ENCODE data around the gene TPPP2. TPM values are rescaled to one million over a fixed set of nuclear protein-coding genes. Genes with fewer than 3 reads are reported as not detected.

The TPPP2 gene
- total RNA-seq, 1 experiment from 2014 or later, result not detected

GRCh38 chr14:21048638-21049037 lies 18.6 kb downstream of the TPPP2 start:
- no peaks in the 10 kb centered on the region for H3K36me3 ChIP-seq (ENCODE audit: low read depth, low read length)
- no peaks in the 10 kb centered on the region for H3F3A ChIP-seq (ENCODE audit: low read length, unreplicated experiment)
- no peaks in the 10 kb centered on the region for H3K4me1 ChIP-seq (ENCODE audit: insufficient read depth, low read length)
- no peak overlapping the region for H2AFZ ChIP-seq (ENCODE audit: low read length)
- no peak overlapping the region for H3K4me3 ChIP-seq (ENCODE audit: low read length)
- ChIA-PET CTCF (no interaction called here), POLR2A (ENCODE audit: unreplicated experiment) (no interaction called here)
- H3K27me3 ChIP-seq (ENCODE audit: low read length), result peaks cover 54% of the 10 kb centered on the region
- no peaks in the 10 kb centered on the region for H4K20me1 ChIP-seq (ENCODE audit: low read length)
- no peak for TF ChIP-seq EZH2phosphoT487 (IDR thresholded peaks at IDR 0.05; ENCODE audit: borderline replicate concordance, low read length)
- TF ChIP-seq EZH2 (IDR thresholded peaks at IDR 0.05; ENCODE audit: low read length, unreplicated experiment), result no peak
- TF ChIP-seq, protein P1, sequence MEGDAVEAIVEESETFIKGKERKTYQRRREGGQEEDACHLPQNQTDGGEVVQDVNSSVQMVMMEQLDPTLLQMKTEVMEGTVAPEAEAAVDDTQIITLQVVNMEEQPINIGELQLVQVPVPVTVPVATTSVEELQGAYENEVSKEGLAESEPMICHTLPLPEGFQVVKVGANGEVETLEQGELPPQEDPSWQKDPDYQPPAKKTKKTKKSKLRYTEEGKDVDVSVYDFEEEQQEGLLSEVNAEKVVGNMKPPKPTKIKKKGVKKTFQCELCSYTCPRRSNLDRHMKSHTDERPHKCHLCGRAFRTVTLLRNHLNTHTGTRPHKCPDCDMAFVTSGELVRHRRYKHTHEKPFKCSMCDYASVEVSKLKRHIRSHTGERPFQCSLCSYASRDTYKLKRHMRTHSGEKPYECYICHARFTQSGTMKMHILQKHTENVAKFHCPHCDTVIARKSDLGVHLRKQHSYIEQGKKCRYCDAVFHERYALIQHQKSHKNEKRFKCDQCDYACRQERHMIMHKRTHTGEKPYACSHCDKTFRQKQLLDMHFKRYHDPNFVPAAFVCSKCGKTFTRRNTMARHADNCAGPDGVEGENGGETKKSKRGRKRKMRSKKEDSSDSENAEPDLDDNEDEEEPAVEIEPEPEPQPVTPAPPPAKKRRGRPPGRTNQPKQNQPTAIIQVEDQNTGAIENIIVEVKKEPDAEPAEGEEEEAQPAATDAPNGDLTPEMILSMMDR (conservative IDR thresholded peaks at IDR 0.05; ENCODE audit: low read depth, low read length), result no peak
- no peak for ATAC-seq
- no peak for DNase-seq
- H3K9me3 ChIP-seq (ENCODE audit: low read length), result no peaks in the 10 kb centered on the region
- intact Hi-C loops (cut with micrococcal nuclease), result no loop called here
- no peak overlapping the region for H3K27ac ChIP-seq (ENCODE audit: low read length)
- no peak overlapping the region for H3K9ac ChIP-seq (ENCODE audit: low read length)
- no peaks in the 10 kb centered on the region for H3K9me2 ChIP-seq (replicated peaks; ENCODE audit: low read length)
- H3K4me2 ChIP-seq (ENCODE audit: low read length), result no peak overlapping the region
- BruUV-seq (replicated peaks), result no TSS peak
- no peaks in the 10 kb centered on the region for H3K79me2 ChIP-seq (ENCODE audit: low read length)

- TF ChIP-seq, protein P1 (conservative IDR thresholded peaks at IDR 0.05; ENCODE audit: low read depth, low read length), result no peak
- TF ChIP-seq EZH2 (IDR thresholded peaks at IDR 0.05; ENCODE audit: low read length, unreplicated experiment), result no peak
- TF ChIP-seq EZH2phosphoT487 (IDR thresholded peaks at IDR 0.05; ENCODE audit: borderline replicate concordance, low read length), result no peak
- H3K4me1 ChIP-seq (ENCODE audit: insufficient read depth, low read length), result no peaks in the 10 kb centered on the region
- peaks cover 54% of the 10 kb centered on the region for H3K27me3 ChIP-seq (ENCODE audit: low read length)
- H3F3A ChIP-seq (ENCODE audit: low read length, unreplicated experiment), result no peaks in the 10 kb centered on the region
- ChIA-PET CTCF (no interaction called here), POLR2A (ENCODE audit: unreplicated experiment) (no interaction called here)
- DNase-seq (no peak), ATAC-seq (no peak)
- no peak overlapping the region for H2AFZ ChIP-seq (ENCODE audit: low read length)
- no peak overlapping the region for H3K9ac ChIP-seq (ENCODE audit: low read length)
- no peaks in the 10 kb centered on the region for H3K36me3 ChIP-seq (ENCODE audit: low read depth, low read length)
- H3K9me2 ChIP-seq (replicated peaks; ENCODE audit: low read length), result no peaks in the 10 kb centered on the region
- H3K4me2 ChIP-seq (ENCODE audit: low read length), result no peak overlapping the region
- no TSS peak for BruUV-seq (replicated peaks)
- H4K20me1 ChIP-seq (ENCODE audit: low read length), result no peaks in the 10 kb centered on the region
- no peak overlapping the region for H3K4me3 ChIP-seq (ENCODE audit: low read length)
- intact Hi-C loops (cut with micrococcal nuclease), result no loop called here
- H3K27ac ChIP-seq (ENCODE audit: low read length), result no peak overlapping the region
- H3K79me2 ChIP-seq (ENCODE audit: low read length), result no peaks in the 10 kb centered on the region
- no peaks in the 10 kb centered on the region for H3K9me3 ChIP-seq (ENCODE audit: low read length)
These were observed 19.3 kb downstream of the TPPP2 start for GRCh38 chr14:21049271-21049673.

DNA sequence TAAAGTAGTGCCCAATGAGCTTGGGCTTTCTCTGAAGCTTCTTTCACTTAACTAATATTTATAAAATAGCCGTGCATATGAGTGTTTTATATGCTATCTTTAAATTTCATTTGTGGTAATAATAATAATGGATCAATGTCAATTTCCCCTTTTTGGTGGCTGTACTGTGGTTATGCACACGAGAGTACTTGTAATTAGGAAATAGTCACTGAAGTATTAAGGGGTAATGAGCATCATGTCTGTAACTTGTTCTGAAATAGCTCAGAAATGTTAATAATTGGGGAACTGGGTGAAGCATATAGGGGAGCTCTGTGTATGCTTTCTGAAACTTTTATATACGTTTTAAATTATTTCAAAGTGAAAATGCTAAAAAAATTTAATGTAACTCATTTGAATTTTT lies 20.6 kb downstream of the TPPP2 start:
- Histone ChIP-seq H3K9me2 (replicated peaks; ENCODE audit: low read length) (no peaks in the 10 kb centered on the region), H4K20me1 (ENCODE audit: low read length) (no peaks in the 10 kb centered on the region), H2AFZ (ENCODE audit: low read length) (no peak overlapping the region), H3K9ac (ENCODE audit: low read length) (no peak overlapping the region), H3K4me2 (ENCODE audit: low read length) (no peak overlapping the region), H3F3A (ENCODE audit: low read length, unreplicated experiment) (no peaks in the 10 kb centered on the region), H3K27ac (ENCODE audit: low read length) (no peak overlapping the region), H3K79me2 (ENCODE audit: low read length) (no peaks in the 10 kb centered on the region), H3K4me1 (ENCODE audit: insufficient read depth, low read length) (no peaks in the 10 kb centered on the region), H3K9me3 (ENCODE audit: low read length) (no peaks in the 10 kb centered on the region), H3K36me3 (ENCODE audit: low read depth, low read length) (no peaks in the 10 kb centered on the region), H3K4me3 (ENCODE audit: low read length) (no peak overlapping the region), H3K27me3 (ENCODE audit: low read length) (peaks cover 42% of the 10 kb centered on the region)
- ChIA-PET CTCF (interaction anchor here (0.6 kb wide), 1 partner anchor 40 kb away, joined by 3 read pairs; no protein-coding TSS in a partner anchor), POLR2A (ENCODE audit: unreplicated experiment) (no interaction called here)
- no peak for TF ChIP-seq EZH2 (IDR thresholded peaks at IDR 0.05; ENCODE audit: low read length, unreplicated experiment)
- TF ChIP-seq EZH2phosphoT487 (IDR thresholded peaks at IDR 0.05; ENCODE audit: borderline replicate concordance, low read length), result no peak
- TF ChIP-seq, protein P1 (conservative IDR thresholded peaks at IDR 0.05; ENCODE audit: low read depth, low read length), result no peak
- DNase-seq (no peak), ATAC-seq (no peak)
- intact Hi-C loops (cut with micrococcal nuclease), result no loop called here
- BruUV-seq (replicated peaks), result no TSS peak
